Measurements from ENCODE around the gene TIGD1. TPM values are rescaled to one million over a fixed set of nuclear protein-coding genes. Genes with fewer than 3 reads are reported as not detected.

The TIGD1 gene
- polyA plus RNA-seq, 1 donor = 14.2 TPM

GRCh38 chr2:232501794-232502390 lies 48.5 kb downstream of the TIGD1 start:
- DNase-seq = no peak

GRCh38 chr2:232501331-232501771 lies 49.0 kb downstream of the TIGD1 start:
- no peak for DNase-seq

GRCh38 chr2:232498452-232498851 lies 51.9 kb downstream of the TIGD1 start:
- DNase-seq = no peak

Other genes starting within 250 kb of the TIGD1 start
- not detected for gene ALPP, start 171.8 kb downstream of the TIGD1 start, polyA plus RNA-seq (ENCODE audit: insufficient read length)
- not detected for gene ALPG, start 143.7 kb downstream of the TIGD1 start, polyA plus RNA-seq (ENCODE audit: insufficient read length)
- gene ALPI, start 94.4 kb downstream of the TIGD1 start, polyA plus RNA-seq (ENCODE audit: insufficient read length) = 0.10 TPM
- gene ECEL1, start 62.7 kb downstream of the TIGD1 start, polyA plus RNA-seq (ENCODE audit: insufficient read length) = 12.4 TPM
- not detected for gene PRSS56, start 30.2 kb downstream of the TIGD1 start, polyA plus RNA-seq (ENCODE audit: insufficient read length)
- 0.96 TPM for gene CHRND, start 24.4 kb downstream of the TIGD1 start, polyA plus RNA-seq (ENCODE audit: insufficient read length)
- 1.5 TPM for gene CHRNG, start 10.9 kb downstream of the TIGD1 start, polyA plus RNA-seq (ENCODE audit: insufficient read length)
- gene EIF4E2, start 132 bp upstream of the TIGD1 start, polyA plus RNA-seq (ENCODE audit: insufficient read length) = 105 TPM
- gene EFHD1, start 83.0 kb upstream of the TIGD1 start, polyA plus RNA-seq (ENCODE audit: insufficient read length) = 55.4 TPM
- 73.4 TPM for gene GIGYF2, start 146.8 kb upstream of the TIGD1 start, polyA plus RNA-seq (ENCODE audit: insufficient read length)
- gene KCNJ13, start 226.0 kb upstream of the TIGD1 start, polyA plus RNA-seq (ENCODE audit: insufficient read length) = 3.3 TPM